Activated CD4-positive, CD25-positive, alpha-beta regulatory T cell treated with anti-CD3 and anti-CD28 coated beads, Interleukin-2, amount 50 U/mL, for 24 hours (primary cell): ENCODE measurements around the gene CHI3L1.

Source experiments
- ATAC-seq, 2 donors: fragments of 150-1000 bp; cut with Tn5 transposase; one replicate each; pipeline ENCODE4 v1.10.0; 2021; ENCODE audit warnings: mild to moderate bottlenecking in 1 of 2, moderate library complexity in 1 of 2

The CHI3L1 gene

GRCh38 chr1:203129501-203130231, 56.8 kb downstream of the CHI3L1 start:
- ATAC-seq, result no peak
